ENCODE results near the gene DPM2.
A peak's percentile ranks its signal among the peaks of the same experiment; 100 is the strongest.

DPM2 gene

GRCh38 chr9:127953768-127954505, 16.3 kb upstream of the DPM2 start:
- no peak for DNase-seq

- no peak for DNase-seq
Measured at GRCh38 chr9:127953154-127953553, 15.5 kb upstream of the DPM2 start.

GRCh38 chr9:127950513-127951289, 13.0 kb upstream of the DPM2 start:
- no peak for DNase-seq

GRCh38 chr9:127949827-127950512, 12.3 kb upstream of the DPM2 start:
- no peak for DNase-seq

- DNase-seq, result no peak
Measured at GRCh38 chr9:127947841-127948710, 10.4 kb upstream of the DPM2 start.

GRCh38 chr9:127946728-127947127, 9.1 kb upstream of the DPM2 start:
- no peak for DNase-seq

GRCh38 chr9:127945942-127946341, 8.3 kb upstream of the DPM2 start:
- no peak for DNase-seq

GRCh38 chr9:127945338-127945737, 7.7 kb upstream of the DPM2 start:
- no peak for DNase-seq

- DNase-seq, result no peak
Measured at GRCh38 chr9:127944586-127945218, 7.0 kb upstream of the DPM2 start.

- peak; percentile 50 to 87 for DNase-seq
Measured at GRCh38 chr9:127943731-127944144, 6.1 kb upstream of the DPM2 start.

GRCh38 chr9:127943011-127943662, 5.5 kb upstream of the DPM2 start:
- no peak for DNase-seq

- peak in 1 of 2 donors; percentile 7 for DNase-seq
Measured at GRCh38 chr9:127942216-127943010, 4.8 kb upstream of the DPM2 start.

- no peak for DNase-seq
Measured at GRCh38 chr9:127941961-127942215, 4.2 kb upstream of the DPM2 start.

- no peak for DNase-seq
Measured at GRCh38 chr9:127941062-127941960, 3.7 kb upstream of the DPM2 start.

GRCh38 chr9:127940593-127940992, 2.9 kb upstream of the DPM2 start:
- DNase-seq, result no peak

- no peak for DNase-seq
Measured at GRCh38 chr9:127938298-127938690, 640 bp upstream of the DPM2 start.

- no peak for DNase-seq
Measured at GRCh38 chr9:127937056-127937387, 632 bp downstream of the DPM2 start.

GRCh38 chr9:127936347-127936852, 1.3 kb downstream of the DPM2 start:
- DNase-seq, result no peak

GRCh38 chr9:127935765-127936221, 1.9 kb downstream of the DPM2 start:
- DNase-seq, result no peak

- DNase-seq, result no peak
Measured at GRCh38 chr9:127934986-127935385, 2.7 kb downstream of the DPM2 start.

Data from bone marrow (tissue), 2 donors.